Measurements from ENCODE around the gene NFIC. TPM values are rescaled to one million over a fixed set of nuclear protein-coding genes. Genes with fewer than 3 reads are reported as not detected.

NFIC gene
- total RNA-seq, 2 donors from 2014 or later: 52.4 to 57.8 TPM

DNA sequence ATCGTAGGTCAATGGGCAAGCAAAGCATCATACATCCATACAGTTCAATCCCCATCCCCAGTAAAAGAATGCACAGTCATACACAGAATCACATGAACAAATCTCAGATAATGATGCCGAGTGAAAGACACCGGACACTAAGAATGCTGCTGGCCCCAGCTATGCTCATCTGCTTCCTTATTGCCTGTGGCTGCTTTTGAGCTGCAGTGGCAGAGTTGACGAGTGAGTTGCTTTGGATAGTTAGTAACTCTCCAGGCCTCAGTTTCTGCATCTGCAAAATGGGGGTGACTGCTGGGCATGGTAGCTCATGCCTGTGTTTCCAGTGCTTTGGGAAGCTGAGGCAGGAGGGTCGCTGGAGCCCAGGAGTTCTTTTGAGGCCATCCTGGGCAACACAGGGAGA is 12.9 kb upstream of the NFIC start:
- intact Hi-C loops (cut with DNase I, micrococcal nuclease): no loop called here
- ATAC-seq (no peak), DNase-seq (no peak)

DNA sequence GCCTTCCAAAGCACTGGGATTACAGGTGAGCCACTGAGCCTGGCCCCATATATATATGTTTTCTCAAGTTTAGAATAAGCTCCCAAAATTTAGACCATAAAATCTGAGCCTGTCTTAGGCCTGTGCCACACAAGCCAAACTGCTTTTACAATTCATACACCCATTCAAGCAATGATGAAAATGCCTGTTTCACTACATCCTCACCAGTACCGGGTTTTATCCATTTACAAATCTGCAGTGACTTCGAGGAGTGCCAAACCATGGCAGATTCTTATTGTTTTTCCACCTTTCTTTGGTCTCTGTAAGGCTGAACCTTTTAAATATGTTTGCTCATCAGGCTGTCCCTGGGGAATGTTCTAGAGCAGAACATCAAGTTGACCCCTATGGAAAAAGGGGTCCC is 9.6 kb upstream of the NFIC start:
- DNase-seq (no peak), ATAC-seq (no peak)
- intact Hi-C loops (cut with DNase I, micrococcal nuclease): no loop called here

DNA sequence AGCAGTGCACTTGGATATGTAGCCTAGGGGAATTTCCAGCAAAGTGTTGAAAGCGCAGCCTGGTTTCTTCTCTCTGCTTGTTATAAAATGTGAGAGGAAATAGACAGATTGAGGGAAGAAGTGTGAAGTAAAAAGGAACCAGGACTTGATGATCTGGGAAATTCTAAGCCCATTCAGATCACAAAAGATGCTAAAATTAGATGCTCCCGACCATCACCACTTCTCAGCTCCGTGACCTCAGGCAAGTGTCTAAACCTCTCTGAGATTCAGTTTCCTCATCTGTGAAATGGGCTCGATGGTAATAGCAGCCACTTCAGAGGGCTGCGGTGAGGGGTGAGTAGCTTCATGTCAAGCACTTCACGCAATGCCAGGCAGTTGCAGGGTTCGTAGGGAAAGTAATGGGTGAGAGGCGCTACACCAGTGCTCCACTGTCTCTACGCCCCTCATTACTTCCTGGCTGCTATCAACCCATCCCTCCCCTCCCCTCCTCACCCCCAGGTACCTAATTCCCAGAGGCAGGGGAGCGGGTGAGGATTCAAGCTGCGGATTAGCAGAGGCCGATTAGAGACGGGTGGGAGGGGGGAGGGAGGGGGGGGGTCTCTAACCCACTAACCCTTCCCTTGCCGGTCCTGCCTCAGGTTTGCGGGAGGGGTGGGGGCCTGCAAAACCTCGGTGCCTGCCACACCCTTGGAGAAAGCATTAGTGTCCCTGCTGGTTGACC is 9.0 kb upstream of the NFIC start:
- DNase-seq: no peak
- intact Hi-C loops (cut with DNase I, micrococcal nuclease): no loop called here
- ATAC-seq: no peak

DNA sequence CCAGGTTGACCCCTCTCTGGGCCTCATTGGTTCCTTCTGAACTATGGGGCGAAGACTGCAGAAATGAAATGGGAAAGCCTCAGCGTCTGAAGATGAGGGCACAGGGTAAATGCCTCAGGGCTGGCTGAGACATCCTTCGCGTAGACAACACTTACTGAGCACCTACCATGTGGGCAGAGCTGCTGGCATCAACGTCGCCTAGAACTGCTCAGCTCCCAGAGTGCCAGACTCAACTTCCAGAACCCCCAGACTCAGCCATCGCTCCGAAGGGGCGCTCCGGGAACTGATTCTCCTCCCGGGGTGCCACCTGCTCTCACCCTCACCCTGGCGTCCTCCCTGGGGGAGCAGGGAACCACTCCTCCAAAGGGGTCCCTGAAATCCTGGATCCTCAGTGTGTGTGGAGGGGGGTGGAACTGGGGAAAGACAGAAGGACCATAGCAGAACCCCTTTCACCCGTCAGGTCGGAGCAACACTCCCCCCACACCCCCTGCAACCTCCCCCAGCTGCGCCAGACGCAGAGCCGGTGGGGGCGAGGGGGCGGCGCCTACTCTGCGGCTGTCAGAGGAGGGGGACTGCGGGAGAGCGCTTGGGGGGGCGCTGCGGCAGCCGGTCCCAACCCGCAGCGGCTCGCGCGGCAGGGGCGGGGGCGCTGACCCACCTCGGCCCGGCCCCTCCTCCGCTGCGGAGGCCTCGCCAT is 8.2 kb upstream of the NFIC start:
- ATAC-seq (no peak), DNase-seq (no peak)
- intact Hi-C loops (cut with DNase I, micrococcal nuclease): no loop called here

DNA sequence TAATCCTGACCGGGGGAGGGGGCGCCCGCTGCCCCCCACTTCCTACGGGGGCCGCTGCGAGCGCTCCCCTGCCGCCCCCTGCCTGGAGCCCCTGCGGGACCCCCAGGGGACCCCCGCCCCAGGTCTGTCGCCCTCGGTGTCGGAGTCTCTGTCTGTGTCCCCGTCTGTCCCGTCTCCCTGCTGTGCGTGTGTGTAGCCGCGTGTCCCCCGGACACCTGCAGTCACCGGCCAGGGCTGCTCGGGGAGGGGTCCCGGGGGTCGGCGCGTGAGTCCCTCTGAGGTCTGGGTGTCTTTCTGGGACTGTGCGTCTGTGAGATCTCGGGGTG is 7.7 kb upstream of the NFIC start:
- intact Hi-C loops (cut with DNase I, micrococcal nuclease): no loop called here
- DNase-seq (no peak), ATAC-seq (peak; percentile 8)

DNA sequence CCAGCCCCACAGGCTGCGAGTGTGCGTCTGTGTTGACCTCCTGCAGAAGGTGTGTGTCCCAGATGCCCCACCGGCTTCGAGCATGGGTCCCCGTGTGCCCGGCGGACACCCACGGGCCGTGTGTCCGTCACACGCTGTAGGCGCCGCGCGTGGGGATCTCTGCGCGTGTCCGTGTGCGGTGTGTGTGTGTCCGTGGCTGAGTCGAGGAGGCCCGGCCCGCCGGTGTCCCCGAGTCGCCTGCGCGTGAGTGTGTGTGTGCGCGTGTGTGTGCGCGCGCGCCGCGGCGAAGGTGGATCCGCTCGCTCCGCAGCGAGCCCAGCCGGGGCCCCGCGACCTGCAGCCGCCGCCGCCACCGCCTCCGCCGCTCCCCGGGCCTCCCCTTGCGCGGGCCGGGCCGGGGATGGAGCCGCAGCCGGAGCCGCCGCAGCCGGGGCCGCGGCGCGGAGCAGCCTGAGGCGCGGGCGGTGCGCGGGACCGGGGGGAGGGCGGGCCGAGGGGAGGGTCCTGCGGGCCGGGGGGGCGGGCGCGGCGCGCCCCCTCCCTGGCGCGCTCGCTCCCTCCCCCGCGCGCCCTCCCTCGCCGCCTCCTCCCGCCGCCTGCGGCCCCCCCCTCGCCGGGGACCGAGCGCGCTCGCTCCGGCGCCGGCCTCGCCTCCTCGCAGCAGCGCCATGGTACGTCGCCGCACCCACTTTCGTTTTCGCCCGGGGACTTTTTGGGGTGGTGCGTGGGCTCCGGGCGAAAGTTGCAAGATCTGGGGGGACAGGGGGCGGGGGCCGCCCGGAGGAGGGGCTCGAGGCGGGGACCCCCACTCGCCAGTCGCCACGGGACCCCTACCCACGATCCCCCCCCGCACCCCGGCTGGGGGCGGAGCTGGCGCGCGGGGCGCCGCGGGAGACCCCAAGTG is 7.1 kb upstream of the NFIC start:
- intact Hi-C loops (cut with DNase I, micrococcal nuclease): no loop called here
- ATAC-seq (peak; percentile 71), DNase-seq (peak in 1 of 2 donors; percentile 79)

DNA sequence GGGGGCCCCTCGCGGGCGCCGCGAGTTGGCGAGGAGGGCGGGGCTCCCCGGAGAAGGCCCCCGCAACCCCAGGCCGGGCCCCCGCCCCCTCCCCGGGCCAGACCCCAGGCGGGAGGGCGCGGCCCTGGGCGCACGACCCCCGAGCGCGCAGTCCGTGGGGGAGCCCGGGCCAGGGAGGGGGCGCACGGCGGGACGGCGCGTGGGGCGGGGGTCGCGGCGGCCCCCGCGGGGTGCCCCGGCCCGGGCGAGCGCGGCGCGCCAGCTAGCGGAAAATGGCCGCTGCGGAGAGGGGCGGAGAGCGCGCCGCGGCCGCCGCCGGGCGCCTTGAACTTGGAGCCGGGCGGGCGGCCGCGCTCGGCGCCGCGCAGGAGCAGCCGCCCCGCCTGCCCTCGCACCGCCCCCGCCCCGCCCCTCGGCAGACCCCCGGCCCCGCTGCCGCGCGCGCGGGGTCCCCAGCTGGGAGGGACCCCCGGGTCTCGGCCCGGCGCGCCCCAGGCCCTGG is 6.4 kb upstream of the NFIC start:
- intact Hi-C loops (cut with DNase I, micrococcal nuclease): no loop called here
- ATAC-seq (peak; percentile 29), DNase-seq (peak in 1 of 2 donors; percentile 53)

DNA sequence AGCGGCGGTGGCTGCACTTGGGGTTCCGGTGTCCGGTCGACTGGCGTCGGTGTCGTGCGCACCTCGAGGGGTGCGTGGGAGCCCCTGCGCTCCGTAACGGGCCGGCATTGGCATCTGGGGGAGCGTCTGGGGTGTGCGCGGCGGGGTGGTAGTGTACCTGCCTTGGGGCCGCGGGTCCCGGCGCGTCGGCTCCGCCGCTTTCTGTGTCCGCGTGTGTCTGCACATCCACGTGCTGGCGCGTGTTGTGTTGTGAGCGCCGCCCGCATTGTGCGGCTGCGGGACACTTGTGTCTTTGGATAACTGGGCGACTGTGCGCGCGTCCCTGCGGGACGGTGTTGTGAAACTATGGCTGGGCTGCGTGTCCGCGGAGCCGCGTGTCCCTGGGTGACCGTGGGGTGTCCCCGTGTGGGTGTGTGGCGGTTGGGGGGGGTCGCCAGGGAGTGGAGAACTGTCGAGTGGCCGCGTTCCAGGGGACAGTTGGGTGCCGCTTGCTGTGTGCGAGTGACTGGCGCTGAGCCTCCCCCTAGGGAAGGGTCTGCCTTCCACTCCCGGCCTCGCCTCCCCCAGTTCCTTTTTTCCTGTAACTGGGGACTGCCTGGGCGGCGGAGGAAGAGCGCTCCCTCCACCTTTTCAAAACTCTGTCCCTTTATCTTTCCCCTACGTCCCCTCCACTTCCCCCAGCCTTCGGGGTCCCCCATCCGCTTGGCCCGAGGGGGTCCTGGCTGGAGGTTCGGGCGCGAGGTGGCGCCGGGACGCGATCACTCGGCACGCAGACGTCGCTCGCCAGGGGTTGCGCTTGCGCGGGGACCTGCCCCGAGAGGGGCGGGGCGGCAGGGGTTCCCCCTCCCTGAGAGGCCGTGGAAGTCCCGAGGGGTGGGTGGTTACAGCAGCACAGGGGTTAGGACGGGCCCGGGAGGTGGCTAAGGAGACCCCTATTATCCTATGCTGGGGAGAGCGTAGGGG is 5.7 kb upstream of the NFIC start:
- ATAC-seq (peak; percentile 44), DNase-seq (peak in 1 of 2 donors; percentile 74)
- intact Hi-C loops (cut with DNase I, micrococcal nuclease): no loop called here

DNA sequence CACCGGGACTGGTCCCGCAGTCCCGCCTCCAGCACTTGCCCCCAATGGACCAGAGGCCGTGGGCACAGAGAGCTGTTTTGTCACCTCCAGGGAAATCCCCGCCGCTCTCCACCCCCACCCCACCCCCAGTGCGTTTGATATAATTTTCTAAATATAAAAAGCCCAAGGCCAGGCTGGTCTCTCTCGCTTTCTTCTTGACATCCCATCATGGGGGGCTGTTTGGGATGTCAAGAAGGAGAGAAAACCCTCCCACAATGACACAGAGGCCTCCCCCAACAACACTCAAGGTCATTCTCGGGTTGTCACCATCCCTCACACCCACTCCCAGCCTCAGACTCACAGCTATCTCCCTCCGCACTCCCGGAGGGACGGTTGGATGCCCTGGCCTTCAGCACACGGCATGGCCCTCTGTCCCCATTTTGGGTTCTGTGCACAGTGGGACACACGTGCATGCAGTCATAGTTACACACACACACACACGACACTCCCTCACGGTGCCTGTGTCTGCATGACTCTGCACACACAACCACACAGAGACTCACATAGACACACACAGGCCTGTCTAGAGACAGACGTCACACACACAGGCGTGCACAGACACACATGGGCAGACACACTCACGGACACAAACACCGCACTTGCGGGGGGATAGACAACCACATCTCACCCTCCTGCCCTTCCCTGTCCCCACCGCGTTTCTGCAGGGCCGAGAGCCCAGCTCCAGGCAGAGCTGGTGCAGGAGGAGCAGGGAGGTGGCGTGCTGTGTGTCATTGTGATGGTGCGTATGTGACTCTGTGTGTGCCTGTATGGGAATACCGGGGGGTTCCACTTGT is 4.8 kb upstream of the NFIC start:
- intact Hi-C loops (cut with DNase I, micrococcal nuclease): no loop called here
- DNase-seq: no peak
- ATAC-seq: no peak

DNA sequence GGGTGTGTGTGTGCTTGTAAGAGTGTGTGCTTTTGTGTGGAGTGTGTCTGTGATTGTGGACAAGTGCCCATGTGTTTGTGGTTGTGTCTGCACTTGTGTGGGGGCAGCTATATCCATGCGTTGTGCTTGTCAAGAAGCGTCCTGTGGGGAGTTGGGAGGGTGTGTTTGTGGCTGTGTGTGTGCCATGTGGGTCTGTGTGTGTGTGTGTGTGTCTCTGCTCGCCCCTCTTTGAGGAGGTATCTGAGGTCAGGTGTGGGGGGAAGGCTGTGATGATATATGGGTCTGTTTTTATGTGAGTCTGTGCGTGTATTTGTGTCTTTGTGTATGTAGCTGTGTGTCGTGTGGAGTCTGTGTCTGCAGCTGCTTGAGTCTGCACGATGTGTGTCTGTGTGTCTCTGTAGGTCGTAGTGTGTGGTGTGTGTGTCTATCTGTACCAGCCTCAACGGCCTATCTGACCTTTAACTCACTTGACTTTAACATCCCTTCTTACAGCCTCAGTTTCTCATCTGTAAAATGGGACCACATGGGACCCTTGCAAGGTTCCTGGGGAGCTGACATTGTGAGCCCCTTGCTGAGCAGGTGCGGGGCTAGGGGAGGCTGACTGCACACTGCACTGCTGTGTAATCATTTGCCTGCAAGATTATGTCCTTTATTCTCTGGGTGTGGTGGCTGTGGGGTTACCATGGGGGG is 4.0 kb upstream of the NFIC start:
- intact Hi-C loops (cut with DNase I, micrococcal nuclease): no loop called here
- DNase-seq (no peak), ATAC-seq (no peak)

DNA sequence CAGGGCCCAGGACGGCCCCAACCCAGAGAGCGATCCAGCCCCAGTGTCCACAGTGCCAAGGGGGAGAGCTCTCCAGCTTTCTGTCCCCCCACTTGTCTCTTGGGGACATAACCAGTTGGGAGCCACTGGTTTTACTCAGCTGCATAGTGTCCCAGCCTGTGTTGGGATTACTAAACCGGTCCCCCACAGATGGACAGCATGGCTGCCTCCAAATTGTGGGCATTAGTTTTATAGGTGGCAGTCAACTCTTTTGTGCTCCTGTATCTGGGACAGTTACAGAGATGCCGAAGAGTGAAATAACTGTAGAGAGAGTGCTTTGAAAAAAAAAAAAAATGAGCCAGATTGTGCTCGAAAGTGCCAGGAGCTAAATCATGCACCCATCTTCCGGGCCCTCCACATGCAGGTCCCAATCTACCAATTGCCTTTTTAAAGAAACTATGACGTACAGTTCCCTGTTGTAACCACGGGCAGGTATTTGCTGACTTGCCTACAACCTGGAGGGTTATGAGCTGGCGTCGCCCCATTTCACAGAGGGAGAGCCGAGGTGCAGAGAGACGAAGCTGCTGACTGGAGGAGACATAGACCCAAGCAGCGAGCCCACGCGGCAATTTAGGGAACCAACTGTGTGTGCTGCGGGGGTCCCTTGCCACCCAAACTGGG is 2.4 kb upstream of the NFIC start:
- DNase-seq: no peak
- no peak for ATAC-seq
- intact Hi-C loops (cut with DNase I, micrococcal nuclease): no loop called here

DNA sequence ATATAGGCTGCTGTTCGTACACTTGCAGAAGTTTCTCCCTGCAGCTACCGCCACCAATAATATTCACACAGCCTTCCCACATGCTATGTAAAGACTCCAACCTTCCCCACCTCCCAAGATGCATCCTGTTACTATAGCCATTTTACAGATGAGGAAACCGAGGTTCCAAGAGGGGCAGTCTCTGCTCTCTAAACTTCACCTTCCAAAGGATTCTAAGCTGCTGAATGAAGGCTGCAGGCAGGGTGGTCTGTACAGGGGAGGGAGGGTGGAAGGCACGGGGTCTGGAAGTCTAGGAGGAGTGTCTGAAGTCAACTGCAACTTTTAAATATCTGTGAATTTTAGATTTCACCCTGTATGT is 1.9 kb upstream of the NFIC start:
- intact Hi-C loops (cut with DNase I, micrococcal nuclease): no loop called here
- no peak for ATAC-seq

DNA sequence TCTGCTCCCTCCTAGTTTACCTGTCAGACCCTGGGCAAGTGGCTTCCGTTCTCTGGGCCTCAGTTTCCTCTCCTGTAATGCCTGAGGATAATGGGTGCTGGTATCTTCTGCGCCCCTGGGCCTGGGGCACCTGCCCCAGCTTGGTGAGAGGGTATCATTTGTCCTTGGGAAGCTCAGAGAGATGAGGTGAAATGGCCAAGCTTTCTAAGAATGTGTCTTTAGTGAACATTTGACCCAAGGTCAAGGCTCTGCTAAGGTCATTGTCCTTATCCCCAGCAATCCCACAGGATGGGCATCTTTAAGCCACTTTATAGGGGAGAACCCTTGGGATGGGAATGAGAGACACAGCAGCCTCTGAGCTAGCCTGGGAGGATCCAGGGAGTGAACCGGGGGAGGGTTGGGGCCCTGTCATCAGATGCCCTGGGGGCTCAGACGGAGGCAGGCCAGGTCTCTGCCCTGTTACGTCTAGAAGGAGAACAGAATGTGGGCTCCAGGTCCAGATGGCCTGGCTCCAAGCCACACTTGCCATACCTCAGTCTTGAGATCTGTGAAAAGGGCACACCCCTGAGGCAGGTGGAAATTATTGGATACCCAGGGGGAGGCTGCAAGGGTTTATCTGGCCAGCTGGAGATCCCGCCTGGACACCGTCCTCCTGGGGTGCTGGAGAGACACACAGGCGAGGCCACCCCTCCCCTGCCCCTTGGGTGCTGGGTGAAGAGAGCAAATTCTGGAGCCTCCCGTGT is 1.1 kb upstream of the NFIC start:
- DNase-seq (no peak), ATAC-seq (no peak)
- intact Hi-C loops (cut with DNase I, micrococcal nuclease): no loop called here

More for the DNA sequence above, 1.9 kb upstream of the NFIC start:
- no peak for DNase-seq

DNA sequence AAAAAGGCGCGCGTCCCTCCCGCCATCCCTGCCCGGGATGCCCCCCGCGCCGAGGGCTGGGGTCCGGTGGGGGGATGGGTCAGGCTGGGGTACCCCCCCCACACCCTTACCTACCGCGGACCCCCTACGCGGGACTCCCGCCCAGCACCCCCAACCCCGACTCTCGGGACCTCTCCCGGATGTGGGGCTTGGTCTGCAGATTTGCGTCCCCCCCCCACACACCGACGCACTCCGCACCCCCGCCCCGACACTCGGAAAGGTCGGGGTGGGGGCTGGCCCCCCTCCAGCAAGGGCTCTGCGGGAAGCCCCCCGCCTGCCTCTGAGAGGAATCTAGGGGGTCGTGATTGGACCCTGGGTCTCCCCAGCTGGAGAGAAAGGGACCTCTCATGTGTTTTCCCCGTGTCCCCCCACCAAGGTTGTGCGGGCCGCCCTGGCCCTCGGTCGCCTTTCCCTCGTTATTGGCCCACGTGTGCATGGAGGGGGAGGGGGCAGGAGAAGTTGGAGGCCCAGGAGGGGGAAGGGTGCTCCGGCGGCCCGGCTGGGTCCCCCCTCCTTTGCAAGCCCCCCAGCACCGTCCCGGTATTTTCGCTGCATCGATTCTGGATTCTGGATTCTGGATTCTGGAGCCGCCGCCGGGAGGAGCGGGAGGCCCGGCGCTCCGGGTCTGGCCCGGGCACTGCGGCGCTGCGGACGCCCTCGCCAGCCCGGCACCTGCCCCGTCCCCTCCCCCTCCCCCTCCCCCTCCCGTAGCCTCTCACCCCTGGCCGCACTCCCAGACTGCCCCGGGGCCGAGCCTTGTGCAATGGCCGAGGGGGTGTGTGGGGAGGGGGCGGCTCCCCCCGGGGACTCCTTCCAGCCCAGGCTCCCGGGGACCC is 607 bp downstream of the NFIC start:
- peak; percentile 54 for ATAC-seq
- peak in 1 of 2 donors; percentile 67 for DNase-seq
- intact Hi-C loops (cut with DNase I, micrococcal nuclease): no loop called here
